DOHH2 (cell line): ENCODE measurements around the gene SPOCK1.

Experiments
- EZH2phosphoT487 ChIP-seq: fragments of 200-600 bp; sonication (generic); IDR thresholded peaks from 2 replicates; pipeline ENCODE4 v1.6.1; 2017; ENCODE audit warnings: borderline replicate concordance, mild to moderate bottlenecking, antibody characterized with exemption, low read length, moderate library complexity, mixed read lengths
- TF ChIP-seq, protein P1 (sequence below): fragments of 200-600 bp; sonication (generic); IDR thresholded peaks from one replicate; pipeline ENCODE4 v1.5.1; 2014; ENCODE audit warnings: antibody characterized with exemption, mild to moderate bottlenecking, low read depth, low read length; ENCODE audit not compliant: poor library complexity, severe bottlenecking

DNA sequence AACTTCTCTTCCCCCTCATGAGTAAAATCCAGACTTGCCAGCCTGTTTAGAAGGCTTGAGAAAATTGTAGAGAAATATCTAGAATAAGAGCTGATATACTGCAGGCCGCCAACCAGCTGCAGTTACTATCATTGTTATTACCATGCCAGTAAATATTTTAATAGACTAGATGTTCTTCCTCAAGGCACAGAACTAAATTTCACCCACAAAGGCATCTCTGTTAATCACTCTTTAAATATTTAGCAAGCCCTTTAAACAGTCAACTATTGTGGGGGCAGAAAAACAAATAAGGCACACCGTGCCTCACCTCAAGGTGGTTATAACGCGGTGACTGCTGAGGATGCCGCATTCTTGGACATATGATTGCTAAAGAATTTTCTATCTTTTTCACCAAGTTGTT lies 147.0 kb downstream of the SPOCK1 start:
- TF ChIP-seq, protein P1, sequence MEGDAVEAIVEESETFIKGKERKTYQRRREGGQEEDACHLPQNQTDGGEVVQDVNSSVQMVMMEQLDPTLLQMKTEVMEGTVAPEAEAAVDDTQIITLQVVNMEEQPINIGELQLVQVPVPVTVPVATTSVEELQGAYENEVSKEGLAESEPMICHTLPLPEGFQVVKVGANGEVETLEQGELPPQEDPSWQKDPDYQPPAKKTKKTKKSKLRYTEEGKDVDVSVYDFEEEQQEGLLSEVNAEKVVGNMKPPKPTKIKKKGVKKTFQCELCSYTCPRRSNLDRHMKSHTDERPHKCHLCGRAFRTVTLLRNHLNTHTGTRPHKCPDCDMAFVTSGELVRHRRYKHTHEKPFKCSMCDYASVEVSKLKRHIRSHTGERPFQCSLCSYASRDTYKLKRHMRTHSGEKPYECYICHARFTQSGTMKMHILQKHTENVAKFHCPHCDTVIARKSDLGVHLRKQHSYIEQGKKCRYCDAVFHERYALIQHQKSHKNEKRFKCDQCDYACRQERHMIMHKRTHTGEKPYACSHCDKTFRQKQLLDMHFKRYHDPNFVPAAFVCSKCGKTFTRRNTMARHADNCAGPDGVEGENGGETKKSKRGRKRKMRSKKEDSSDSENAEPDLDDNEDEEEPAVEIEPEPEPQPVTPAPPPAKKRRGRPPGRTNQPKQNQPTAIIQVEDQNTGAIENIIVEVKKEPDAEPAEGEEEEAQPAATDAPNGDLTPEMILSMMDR = no peak
- no peak for TF ChIP-seq EZH2phosphoT487
